GM12891 (cell line): ENCODE measurements around the gene TGFB1.

Experiments used
- POLR2A ChIP-seq: IDR thresholded peaks from 2 replicates; pipeline ENCODE4 v1.6.1; 2011; ENCODE audit warnings: low read depth, low read length, control low read depth
- POLR2AphosphoS5 ChIP-seq: IDR thresholded peaks from 2 replicates; pipeline ENCODE4 v1.6.1; 2011; ENCODE audit warnings: low read depth, low read length, control low read depth
- SPI1 ChIP-seq: IDR thresholded peaks from 2 replicates; pipeline ENCODE4 v1.6.1; 2011; ENCODE audit warnings: low read depth, low read length, control low read depth
- TAF1 ChIP-seq: IDR thresholded peaks from 2 replicates; pipeline ENCODE4 v1.6.1; 2011; ENCODE audit warnings: low read depth, low read length, control low read depth

- TF ChIP-seq POLR2AphosphoS5 = no peak
- TF ChIP-seq POLR2A = no peak
- TF ChIP-seq TAF1 = no peak
- no peak for TF ChIP-seq SPI1
Measured at GRCh38 chr19:41384351-41384750, 30.6 kb upstream of the TGFB1 start.
